DOHH2 (cell line): ENCODE results near the gene PDE8B.

Source experiments
- H3F3A ChIP-seq: fragments of 200-600 bp; sonication (generic), shearing (Covaris generic); 2 replicates; pipeline ENCODE4 v1.6.0; 2016; ENCODE audit warnings: antibody characterized with exemption, mild to moderate bottlenecking; ENCODE audit not compliant: control insufficient read depth, insufficient read depth
- H3K27ac ChIP-seq: fragments of 200-600 bp; sonication (generic); 2 replicates; pipeline ENCODE4 v1.5.1; 2014; ENCODE audit warnings: low read depth, mild to moderate bottlenecking, low read length, moderate library complexity
- H3K27me3 ChIP-seq: fragments of 200-600 bp; sonication (generic); 2 replicates; pipeline ENCODE4 v1.6.1; 2014; ENCODE audit warnings: mild to moderate bottlenecking, low read length, mixed read lengths; ENCODE audit not compliant: control insufficient read depth
- H3K36me3 ChIP-seq: fragments of 200-600 bp; sonication (generic); 2 replicates; pipeline ENCODE4 v1.6.1; 2014; ENCODE audit warnings: mild to moderate bottlenecking, low read length, moderate library complexity, mixed read lengths; ENCODE audit not compliant: control insufficient read depth
- H3K4me1 ChIP-seq: fragments of 200-600 bp; sonication (generic); 2 replicates; pipeline ENCODE4 v1.6.1; 2014; ENCODE audit warnings: mild to moderate bottlenecking, low read length, mixed read lengths; ENCODE audit not compliant: control insufficient read depth
- H3K4me2 ChIP-seq: fragments of 200-600 bp; sonication (generic); 2 replicates; pipeline ENCODE4 v1.6.0; 2014; ENCODE audit warnings: mild to moderate bottlenecking, low read length, moderate library complexity
- H3K4me3 ChIP-seq: fragments of 200-600 bp; sonication (generic); 2 replicates; pipeline ENCODE4 v1.5.1; 2014; ENCODE audit warnings: mild to moderate bottlenecking, low read length, mixed read lengths
- H3K79me2 ChIP-seq: fragments of 200-600 bp; sonication (generic); 2 replicates; pipeline ENCODE4 v1.6.1; 2014; ENCODE audit warnings: mild to moderate bottlenecking, low read length, mixed read lengths; ENCODE audit not compliant: control insufficient read depth
- H3K9me2 ChIP-seq: fragments of 200-600 bp; sonication (generic); replicated peaks from 2 replicates; pipeline ENCODE4 v1.6.1; 2014; ENCODE audit warnings: mild to moderate bottlenecking, low read length, mixed read lengths; ENCODE audit not compliant: control insufficient read depth
- H3K9me3 ChIP-seq: fragments of 200-600 bp; sonication (generic); 2 replicates; pipeline ENCODE4 v1.6.1; 2014; ENCODE audit warnings: antibody characterized with exemption, low read length, mixed read lengths; ENCODE audit not compliant: control insufficient read depth, insufficient read depth
- H4K20me1 ChIP-seq: fragments of 200-600 bp; sonication (generic); 2 replicates; pipeline ENCODE4 v1.6.0; 2014; ENCODE audit warnings: low read depth, mild to moderate bottlenecking, antibody characterized with exemption, low read length, moderate library complexity; ENCODE audit not compliant: control insufficient read depth, insufficient read depth
- CTCF ChIP-seq: fragments of 200-600 bp; sonication (generic); IDR thresholded peaks from one replicate; pipeline ENCODE4 v1.5.1; 2014; ENCODE audit warnings: antibody characterized with exemption, mild to moderate bottlenecking, low read depth, low read length; ENCODE audit not compliant: poor library complexity, severe bottlenecking
- EZH2phosphoT487 ChIP-seq: fragments of 200-600 bp; sonication (generic); IDR thresholded peaks from 2 replicates; pipeline ENCODE4 v1.6.1; 2017; ENCODE audit warnings: borderline replicate concordance, mild to moderate bottlenecking, antibody characterized with exemption, low read length, moderate library complexity, mixed read lengths

Gene PDE8B

GRCh38 chr5:77277759-77278158 is 67.3 kb downstream of the PDE8B start:
- H3K79me2 ChIP-seq, result no peaks in the 10 kb centered on the region
- no peak overlapping the region for H3K27ac ChIP-seq
- no peaks in the 10 kb centered on the region for H3F3A ChIP-seq
- H3K36me3 ChIP-seq, result no peaks in the 10 kb centered on the region
- H3K4me2 ChIP-seq, result no peak overlapping the region
- no peaks in the 10 kb centered on the region for H3K4me1 ChIP-seq
- no peaks in the 10 kb centered on the region for H3K9me2 ChIP-seq
- no peaks in the 10 kb centered on the region for H3K27me3 ChIP-seq
- no peak overlapping the region for H3K4me3 ChIP-seq
- H4K20me1 ChIP-seq, result no peaks in the 10 kb centered on the region
- TF ChIP-seq EZH2phosphoT487 (no peak), CTCF (no peak)
- no peaks in the 10 kb centered on the region for H3K9me3 ChIP-seq

GRCh38 chr5:77280036-77280435 is 69.6 kb downstream of the PDE8B start:
- Histone ChIP-seq H3K4me3 (no peak overlapping the region), H3K4me1 (no peaks in the 10 kb centered on the region), H3K27ac (no peak overlapping the region), H3F3A (no peaks in the 10 kb centered on the region), H3K4me2 (no peak overlapping the region), H3K27me3 (peaks cover 4% of the 10 kb centered on the region; the same call in 1 of the 2 replicates), H3K9me3 (no peaks in the 10 kb centered on the region), H4K20me1 (no peaks in the 10 kb centered on the region), H3K9me2 (no peaks in the 10 kb centered on the region), H3K36me3 (no peaks in the 10 kb centered on the region), H3K79me2 (no peaks in the 10 kb centered on the region)
- TF ChIP-seq EZH2phosphoT487, result no peak
- TF ChIP-seq CTCF, result no peak

GRCh38 chr5:77281969-77282336 is 71.5 kb downstream of the PDE8B start:
- Histone ChIP-seq H4K20me1 (no peaks in the 10 kb centered on the region), H3K9me3 (no peaks in the 10 kb centered on the region), H3K27ac (no peak overlapping the region), H3F3A (no peaks in the 10 kb centered on the region), H3K4me3 (no peak overlapping the region), H3K4me1 (peaks cover 6% of the 10 kb centered on the region), H3K79me2 (no peaks in the 10 kb centered on the region), H3K36me3 (no peaks in the 10 kb centered on the region), H3K9me2 (no peaks in the 10 kb centered on the region), H3K27me3 (peaks cover 4% of the 10 kb centered on the region; the same call in 1 of the 2 replicates), H3K4me2 (no peak overlapping the region)
- TF ChIP-seq CTCF, result no peak
- TF ChIP-seq EZH2phosphoT487, result no peak
